OCI-LY3 (cell line): ENCODE results near the gene AGR2.

Experiments
- H2AFZ ChIP-seq: fragments of 200-600, 300-600 bp; shearing (Covaris generic); 2 replicates; pipeline ENCODE4 v1.6.0; 2014; ENCODE audit warnings: antibody characterized with exemption, low read depth, low read length
- H3K27ac ChIP-seq: fragments of 200-600, 300-600 bp; sonication (generic); 2 replicates; pipeline ENCODE4 v1.5.1; 2014; ENCODE audit warnings: mild to moderate bottlenecking, low read length, moderate library complexity, mixed read lengths
- H3K27me3 ChIP-seq: fragments of 200-600, 300-600 bp; sonication (generic); 2 replicates; pipeline ENCODE4 v1.6.1; 2014; ENCODE audit warnings: low read depth, low read length, mixed read lengths
- H3K36me3 ChIP-seq: fragments of 200-600, 300-600 bp; sonication (generic); replicated peaks from 2 replicates; pipeline ENCODE3; 2014; ENCODE audit warnings: low read depth, low read length, mixed read lengths
- H3K4me1 ChIP-seq: fragments of 300-600, 200-600 bp; sonication (generic); 2 replicates; pipeline ENCODE4 v1.6.1; 2014; ENCODE audit warnings: low read length, mixed read lengths
- H3K4me2 ChIP-seq: fragments of 200-600, 300-600 bp; sonication (generic); 2 replicates; pipeline ENCODE4 v1.6.1; 2014; ENCODE audit warnings: low read length, mixed read lengths
- H3K4me3 ChIP-seq: fragments of 300-600, 200-600 bp; sonication (generic); 2 replicates; pipeline ENCODE4 v1.5.1; 2014; ENCODE audit warnings: antibody characterized with exemption, mild to moderate bottlenecking, low read length, moderate library complexity
- H3K79me2 ChIP-seq: fragments of 300-600, 200-600 bp; shearing (Covaris generic); 2 replicates; pipeline ENCODE4 v1.6.1; 2014; ENCODE audit warnings: mild to moderate bottlenecking, low read length, mixed read lengths
- H3K9ac ChIP-seq: fragments of 300-600, 200-600 bp; shearing (Covaris generic); 2 replicates; pipeline ENCODE4 v1.6.0; 2014; ENCODE audit warnings: mild to moderate bottlenecking, low read length, moderate library complexity
- H3K9me3 ChIP-seq: fragments of 200-600, 300-600 bp; shearing (Covaris generic); 2 replicates; pipeline ENCODE4 v1.6.1; 2014; ENCODE audit warnings: low read length, mixed read lengths; ENCODE audit not compliant: insufficient read depth
- H4K20me1 ChIP-seq: fragments of 200-600, 300-600 bp; sonication (generic); 2 replicates; pipeline ENCODE4 v1.6.1; 2016; ENCODE audit warnings: low read length, mixed read lengths; ENCODE audit not compliant: insufficient read depth
- EZH2phosphoT487 ChIP-seq: fragments of 200-600 bp; shearing (Covaris generic); IDR thresholded peaks from 2 replicates; pipeline ENCODE4 v1.6.1; 2018; ENCODE audit warnings: antibody characterized with exemption, mixed run types, low read depth
- TF ChIP-seq, protein P1 (sequence below): fragments of 200-600, 300-600 bp; sonication (generic); IDR thresholded peaks from 2 replicates; pipeline ENCODE4 v1.5.1; 2014; ENCODE audit warnings: antibody characterized with exemption, low read length, low read depth

AGR2 gene

DNA sequence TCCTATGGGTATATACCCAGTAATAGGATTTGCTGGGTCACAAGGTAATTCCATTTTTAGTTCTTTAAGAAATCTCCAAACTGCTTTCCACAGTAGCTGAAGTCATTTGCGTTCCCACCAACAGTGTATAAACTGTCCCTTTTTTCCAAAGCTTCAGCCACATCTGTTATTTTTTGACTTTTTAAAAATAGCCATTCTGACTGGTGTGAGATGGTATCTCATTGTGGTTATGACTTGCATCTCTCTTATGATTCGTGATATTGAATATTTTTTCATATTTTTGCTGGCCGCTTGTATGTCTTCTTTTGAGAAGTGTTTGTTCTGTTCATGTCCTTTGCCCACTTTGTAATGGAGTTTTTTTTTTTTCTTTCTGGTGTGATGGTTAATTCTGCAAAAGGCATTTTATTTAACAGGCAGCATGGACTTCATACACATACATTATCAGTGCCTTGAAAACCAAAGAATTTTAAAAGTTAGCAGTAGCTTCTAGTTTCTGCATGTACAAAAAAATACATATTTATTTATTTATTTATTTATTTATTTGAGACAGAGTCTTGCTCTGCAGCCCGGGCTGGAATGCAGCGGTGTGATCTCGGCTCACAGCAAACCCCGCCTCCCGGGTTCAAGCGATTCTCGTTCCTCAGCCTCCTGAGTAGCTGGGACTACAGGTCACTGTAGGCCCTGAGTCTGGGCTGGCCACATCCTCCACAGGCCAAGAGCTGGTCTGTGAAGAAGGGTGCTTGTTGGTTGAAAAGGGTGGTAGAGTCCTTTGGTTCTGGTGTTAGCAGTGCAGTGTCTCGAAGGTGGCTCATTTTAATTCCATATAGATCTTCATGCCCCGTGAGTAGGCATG lies 44.7 kb upstream of the AGR2 start:
- no peak overlapping the region for H3K27ac ChIP-seq
- no peaks in the 10 kb centered on the region for H3K36me3 ChIP-seq
- no peak overlapping the region for H2AFZ ChIP-seq
- TF ChIP-seq, protein P1, sequence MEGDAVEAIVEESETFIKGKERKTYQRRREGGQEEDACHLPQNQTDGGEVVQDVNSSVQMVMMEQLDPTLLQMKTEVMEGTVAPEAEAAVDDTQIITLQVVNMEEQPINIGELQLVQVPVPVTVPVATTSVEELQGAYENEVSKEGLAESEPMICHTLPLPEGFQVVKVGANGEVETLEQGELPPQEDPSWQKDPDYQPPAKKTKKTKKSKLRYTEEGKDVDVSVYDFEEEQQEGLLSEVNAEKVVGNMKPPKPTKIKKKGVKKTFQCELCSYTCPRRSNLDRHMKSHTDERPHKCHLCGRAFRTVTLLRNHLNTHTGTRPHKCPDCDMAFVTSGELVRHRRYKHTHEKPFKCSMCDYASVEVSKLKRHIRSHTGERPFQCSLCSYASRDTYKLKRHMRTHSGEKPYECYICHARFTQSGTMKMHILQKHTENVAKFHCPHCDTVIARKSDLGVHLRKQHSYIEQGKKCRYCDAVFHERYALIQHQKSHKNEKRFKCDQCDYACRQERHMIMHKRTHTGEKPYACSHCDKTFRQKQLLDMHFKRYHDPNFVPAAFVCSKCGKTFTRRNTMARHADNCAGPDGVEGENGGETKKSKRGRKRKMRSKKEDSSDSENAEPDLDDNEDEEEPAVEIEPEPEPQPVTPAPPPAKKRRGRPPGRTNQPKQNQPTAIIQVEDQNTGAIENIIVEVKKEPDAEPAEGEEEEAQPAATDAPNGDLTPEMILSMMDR, result no peak
- TF ChIP-seq EZH2phosphoT487, result no peak
- no peaks in the 10 kb centered on the region for H4K20me1 ChIP-seq
- H3K4me3 ChIP-seq, result no peak overlapping the region
- no peaks in the 10 kb centered on the region for H3K79me2 ChIP-seq
- H3K4me1 ChIP-seq, result peaks cover 10% of the 10 kb centered on the region
- no peak overlapping the region for H3K9ac ChIP-seq
- no peaks in the 10 kb centered on the region for H3K9me3 ChIP-seq
- H3K27me3 ChIP-seq, result no peaks in the 10 kb centered on the region
- H3K4me2 ChIP-seq, result no peak overlapping the region

DNA sequence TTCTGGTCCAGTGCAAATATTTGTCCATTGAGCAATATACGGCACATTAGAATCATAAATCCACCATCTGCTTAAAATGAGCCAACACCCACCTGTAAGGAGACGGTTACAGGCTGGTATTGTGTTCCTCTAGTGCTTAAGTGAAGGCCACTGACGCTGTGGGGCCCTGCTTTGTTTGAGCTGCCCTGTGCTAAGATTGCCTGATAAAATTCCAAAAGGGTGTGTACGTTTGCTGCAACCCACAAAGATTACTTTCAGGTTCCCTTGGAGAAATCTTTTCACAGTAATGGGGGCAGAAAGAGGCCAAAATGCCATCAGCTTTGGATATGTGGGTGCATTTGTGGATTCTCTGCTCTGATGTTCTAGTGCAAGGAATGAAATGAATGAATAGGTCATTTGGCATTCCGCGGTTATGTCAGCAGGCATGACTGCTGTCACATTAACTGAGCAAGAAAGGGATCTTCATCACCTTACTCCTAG lies 42.6 kb upstream of the AGR2 start:
- Histone ChIP-seq H3K4me1 (peaks cover 10% of the 10 kb centered on the region), H3K9me3 (no peaks in the 10 kb centered on the region), H4K20me1 (no peaks in the 10 kb centered on the region), H3K27me3 (no peaks in the 10 kb centered on the region), H2AFZ (no peak overlapping the region), H3K4me2 (no peak overlapping the region), H3K36me3 (no peaks in the 10 kb centered on the region), H3K79me2 (no peaks in the 10 kb centered on the region), H3K27ac (no peak overlapping the region), H3K4me3 (no peak overlapping the region), H3K9ac (no peak overlapping the region)
- no peak for TF ChIP-seq EZH2phosphoT487
- TF ChIP-seq, protein P1, result no peak

DNA sequence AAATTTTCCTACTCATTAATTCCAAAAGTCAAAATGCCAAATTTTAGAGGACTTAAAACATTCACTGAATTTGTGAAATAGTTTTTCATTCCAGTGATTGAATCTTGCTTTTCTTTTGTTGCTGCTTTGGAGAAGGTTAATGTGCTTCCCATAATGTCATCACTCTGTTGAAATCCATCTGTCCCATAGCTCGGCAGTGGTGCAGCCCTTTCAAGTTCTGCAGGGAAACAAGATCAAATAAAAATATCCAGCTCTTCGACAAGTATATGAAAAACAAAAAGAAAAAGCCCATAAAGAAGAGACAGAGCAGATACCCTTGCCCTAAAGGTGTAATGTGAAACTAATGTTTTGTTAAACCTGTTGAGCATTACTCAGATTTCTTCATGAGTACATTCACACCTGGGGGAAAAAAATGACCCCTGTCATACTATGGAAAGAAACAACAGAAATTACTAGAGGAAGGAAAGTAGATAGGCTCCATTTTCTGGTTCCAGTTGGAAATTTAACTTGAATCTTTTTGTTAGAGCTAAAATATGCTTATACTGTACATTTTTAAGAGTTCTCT lies 41.9 kb upstream of the AGR2 start:
- no peak overlapping the region for H3K9ac ChIP-seq
- no peaks in the 10 kb centered on the region for H3K79me2 ChIP-seq
- H2AFZ ChIP-seq, result no peak overlapping the region
- H3K4me3 ChIP-seq, result no peak overlapping the region
- no peaks in the 10 kb centered on the region for H3K9me3 ChIP-seq
- no peaks in the 10 kb centered on the region for H3K36me3 ChIP-seq
- H3K4me1 ChIP-seq, result peaks cover 3% of the 10 kb centered on the region
- H4K20me1 ChIP-seq, result no peaks in the 10 kb centered on the region
- H3K27ac ChIP-seq, result no peak overlapping the region
- H3K4me2 ChIP-seq, result no peak overlapping the region
- TF ChIP-seq, protein P1, result no peak
- TF ChIP-seq EZH2phosphoT487, result no peak
- no peaks in the 10 kb centered on the region for H3K27me3 ChIP-seq

DNA sequence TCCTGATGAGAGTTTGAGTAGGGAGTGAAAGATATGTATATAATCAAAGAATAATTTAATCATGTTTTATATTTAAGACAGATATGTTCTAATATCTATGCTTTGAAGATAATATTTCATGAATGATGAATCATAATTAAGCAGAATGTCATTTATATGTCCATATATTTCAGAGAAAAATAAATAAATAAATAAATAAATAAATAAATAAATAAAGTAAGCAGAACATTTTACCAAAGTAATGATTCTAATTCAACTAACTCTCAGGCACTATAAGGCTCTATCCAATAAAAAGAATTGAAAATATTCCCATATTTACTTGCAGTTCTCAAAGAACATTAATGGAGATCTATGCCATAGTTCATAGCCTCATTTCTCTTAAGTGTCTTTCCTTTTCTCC lies 40.9 kb upstream of the AGR2 start:
- TF ChIP-seq, protein P1, result no peak
- no peak for TF ChIP-seq EZH2phosphoT487
- Histone ChIP-seq H3K27me3 (no peaks in the 10 kb centered on the region), H3K4me3 (no peak overlapping the region), H4K20me1 (no peaks in the 10 kb centered on the region), H3K27ac (no peak overlapping the region), H2AFZ (no peak overlapping the region), H3K4me1 (no peaks in the 10 kb centered on the region), H3K9me3 (no peaks in the 10 kb centered on the region), H3K4me2 (no peak overlapping the region), H3K79me2 (no peaks in the 10 kb centered on the region), H3K9ac (no peak overlapping the region), H3K36me3 (no peaks in the 10 kb centered on the region)
